PC-3 (cell line): ENCODE measurements around the gene ZC3H7A.

ENCODE experiments used
- CTCF ChIP-seq: fragments of 300-600 bp; sonication (generic); conservative IDR thresholded peaks from 2 replicates; pipeline ENCODE4 v1.5.1; 2017; ENCODE audit warnings: antibody characterized with exemption, low read depth, mild to moderate bottlenecking, low read length
- EZH2 ChIP-seq: fragments of 300-600 bp; sonication (generic); IDR thresholded peaks from one replicate; pipeline ENCODE4 v1.6.1; 2017; ENCODE audit warnings: antibody characterized with exemption, mild to moderate bottlenecking, low read length; ENCODE audit not compliant: unreplicated experiment
- EZH2phosphoT487 ChIP-seq: fragments of 300-600 bp; sonication (generic); IDR thresholded peaks from 2 replicates; pipeline ENCODE4 v1.6.1; 2018; ENCODE audit warnings: mild to moderate bottlenecking, antibody characterized with exemption, low read length, borderline replicate concordance

DNA sequence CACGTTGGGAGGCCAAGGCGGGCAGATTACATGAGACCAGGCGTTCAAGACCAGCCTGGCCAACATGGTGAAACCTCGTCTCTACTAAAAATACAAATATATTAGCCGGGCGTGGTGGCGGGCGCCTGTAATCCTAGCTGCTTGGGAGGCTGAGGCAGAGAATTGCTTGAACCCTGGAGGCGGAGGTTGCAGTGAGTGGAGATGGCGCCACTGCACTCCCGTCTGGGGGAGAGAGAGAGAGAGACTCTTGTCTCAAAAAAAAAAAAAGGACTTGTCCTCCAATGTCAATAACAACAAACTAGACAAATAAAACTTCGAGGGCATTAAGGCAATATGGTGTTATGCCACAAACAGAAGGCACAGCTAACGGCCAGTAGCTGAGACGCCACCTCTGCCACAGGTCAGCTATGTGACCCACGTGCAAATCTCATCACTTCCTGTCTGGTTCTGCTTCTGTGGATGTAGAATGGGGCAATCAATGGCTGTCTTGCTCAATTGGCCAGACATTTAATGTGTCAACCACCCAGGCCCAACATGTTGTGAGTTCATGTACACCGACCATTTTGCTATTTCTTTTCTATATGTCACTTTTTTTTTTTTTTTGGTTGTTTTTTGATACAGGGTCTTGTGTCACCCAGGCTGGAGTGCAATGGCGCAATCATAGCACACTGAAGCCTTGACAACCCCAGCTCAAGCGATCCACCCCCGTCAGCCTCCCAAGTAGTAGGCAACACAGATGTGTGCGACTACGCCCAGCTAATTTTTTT lies 53.6 kb downstream of the ZC3H7A start:
- no peak for TF ChIP-seq CTCF
- TF ChIP-seq EZH2 = no peak
- no peak for TF ChIP-seq EZH2phosphoT487
